Spleen (tissue), 7 donors: Measurements from ENCODE around the gene LCA5L.

Experiments
- POLR2A ChIP-seq, 3 donors: fragments of 450-650 bp; IDR thresholded peaks; one replicate each; pipeline ENCODE4 v1.5.1; 2017; ENCODE audit warnings: antibody characterized with exemption in 3 of 3, mild to moderate bottlenecking in 1 of 3
- POLR2AphosphoS5 ChIP-seq, 3 donors: sonication (generic); formaldehyde crosslinking; IDR thresholded peaks; one replicate each; pipeline ENCODE4 v1.5.1; 2017; ENCODE audit warnings: antibody characterized with exemption in 3 of 3
- TF ChIP-seq, protein P1 (sequence below), 11 experiments: fragments of 200-600 bp in 7 of 11; fragments of 450-650 bp in 4 of 11; sonication (generic) in 4 of 11; IDR thresholded peaks in 8 of 11; conservative IDR thresholded peaks in 3 of 11; 1 replicate in 7 of 11; 2 replicates in 4 of 11; pipeline versions ENCODE4 v1.4.0 to v1.8.0; 2016 to 2021; ENCODE audit warnings: antibody characterized with exemption in 11 of 11, inconsistent platforms in 4 of 11, mild to moderate bottlenecking in 1 of 11
- donor health status: DM: no; HTN: no; CAD: no; lungs with moderate emphysema.
- donor health status: DM: no; HTN: no; CAD: no.
- donor health status: DM: no; HTN: no; CAD: no.

GRCh38 chr21:39392981-39393380, 52.6 kb downstream of the LCA5L start:
- TF ChIP-seq, protein P1, sequence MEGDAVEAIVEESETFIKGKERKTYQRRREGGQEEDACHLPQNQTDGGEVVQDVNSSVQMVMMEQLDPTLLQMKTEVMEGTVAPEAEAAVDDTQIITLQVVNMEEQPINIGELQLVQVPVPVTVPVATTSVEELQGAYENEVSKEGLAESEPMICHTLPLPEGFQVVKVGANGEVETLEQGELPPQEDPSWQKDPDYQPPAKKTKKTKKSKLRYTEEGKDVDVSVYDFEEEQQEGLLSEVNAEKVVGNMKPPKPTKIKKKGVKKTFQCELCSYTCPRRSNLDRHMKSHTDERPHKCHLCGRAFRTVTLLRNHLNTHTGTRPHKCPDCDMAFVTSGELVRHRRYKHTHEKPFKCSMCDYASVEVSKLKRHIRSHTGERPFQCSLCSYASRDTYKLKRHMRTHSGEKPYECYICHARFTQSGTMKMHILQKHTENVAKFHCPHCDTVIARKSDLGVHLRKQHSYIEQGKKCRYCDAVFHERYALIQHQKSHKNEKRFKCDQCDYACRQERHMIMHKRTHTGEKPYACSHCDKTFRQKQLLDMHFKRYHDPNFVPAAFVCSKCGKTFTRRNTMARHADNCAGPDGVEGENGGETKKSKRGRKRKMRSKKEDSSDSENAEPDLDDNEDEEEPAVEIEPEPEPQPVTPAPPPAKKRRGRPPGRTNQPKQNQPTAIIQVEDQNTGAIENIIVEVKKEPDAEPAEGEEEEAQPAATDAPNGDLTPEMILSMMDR (IDR thresholded peaks at IDR 0.05 in 8 of 11, conservative IDR thresholded peaks at IDR 0.05 in 3 of 11), result no peak
- TF ChIP-seq POLR2AphosphoS5 (IDR thresholded peaks at IDR 0.05), result no peak
- no peak for TF ChIP-seq POLR2A (IDR thresholded peaks at IDR 0.05)
